ENCODE data around the gene TXNRD1. TPM values are rescaled to one million over a fixed set of nuclear protein-coding genes. Genes with fewer than 3 reads are reported as not detected.

TXNRD1 gene
- total RNA-seq, 2 experiments from 2014 or later, result 87.9 to 89.0 TPM

DNA sequence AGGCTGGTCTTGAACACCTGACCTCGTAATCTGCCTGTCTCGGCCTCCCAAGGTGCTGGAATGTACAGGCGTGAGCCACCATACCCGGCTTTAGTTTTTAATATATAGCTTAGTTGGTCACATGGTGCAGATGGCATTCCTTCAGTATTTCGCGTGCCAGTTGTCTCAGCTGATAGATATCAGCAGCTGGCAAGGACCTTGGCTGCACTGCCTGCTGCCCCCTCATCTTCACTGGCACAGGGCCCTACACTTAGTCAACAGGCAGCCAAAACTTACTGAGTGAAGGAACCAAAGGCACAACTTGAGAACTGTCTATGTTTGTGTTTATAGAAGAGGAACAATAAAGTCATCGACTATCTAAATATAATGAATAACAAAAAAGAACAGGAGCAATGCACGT lies 119.0 kb downstream of the TXNRD1 start:
- CTCF ChIA-PET, result no interaction called here
- no peaks in the 10 kb centered on the region for H3K27me3 Mint-ChIP-seq
- ATAC-seq, result no peak

GRCh38 chr12:104336115-104336514 lies 120.5 kb downstream of the TXNRD1 start:
- ATAC-seq, result no peak
- ChIA-PET CTCF (interaction anchor here (0.8 to 1.2 kb wide), 3 partner anchors 23 to 174 kb away, joined by 3 read pairs; no protein-coding TSS in a partner anchor), POLR2A (interaction anchor here (1.3 kb wide), 1 partner anchor 7 kb away, joined by 3 read pairs; no protein-coding TSS in a partner anchor)
- H3K27me3 Mint-ChIP-seq, result no peaks in the 10 kb centered on the region
- no peak for TF ChIP-seq CTCF (IDR thresholded peaks at IDR 0.05)
- no peak overlapping the region for H3K27ac Mint-ChIP-seq
- peaks cover 44% of the 10 kb centered on the region for H3K36me3 Mint-ChIP-seq (ENCODE audit: low read depth)
- no peaks in the 10 kb centered on the region for H3K4me1 Mint-ChIP-seq (ENCODE audit: low read depth)
- intact Hi-C loops (cut with micrococcal nuclease), result no loop called here
- H3K9me3 Mint-ChIP-seq, result no peaks in the 10 kb centered on the region
- H3K4me3 Mint-ChIP-seq, result no peak overlapping the region
- DNase-seq, result no peak

More for the DNA sequence above, 119.0 kb downstream of the TXNRD1 start:
- TF ChIP-seq CTCF (IDR thresholded peaks at IDR 0.05), result no peak
- POLR2A ChIA-PET, result interaction anchor here (1.3 kb wide), 1 partner anchor 9 kb away, joined by 3 read pairs; no protein-coding TSS in a partner anchor
- H3K4me1 Mint-ChIP-seq (ENCODE audit: low read depth), result no peaks in the 10 kb centered on the region
- no peak overlapping the region for H3K4me3 Mint-ChIP-seq
- H3K9me3 Mint-ChIP-seq, result no peaks in the 10 kb centered on the region
- intact Hi-C loops (cut with micrococcal nuclease), result no loop called here
- H3K36me3 Mint-ChIP-seq (ENCODE audit: low read depth), result peaks cover 38% of the 10 kb centered on the region
- no peak for DNase-seq
- no peak overlapping the region for H3K27ac Mint-ChIP-seq

DNA sequence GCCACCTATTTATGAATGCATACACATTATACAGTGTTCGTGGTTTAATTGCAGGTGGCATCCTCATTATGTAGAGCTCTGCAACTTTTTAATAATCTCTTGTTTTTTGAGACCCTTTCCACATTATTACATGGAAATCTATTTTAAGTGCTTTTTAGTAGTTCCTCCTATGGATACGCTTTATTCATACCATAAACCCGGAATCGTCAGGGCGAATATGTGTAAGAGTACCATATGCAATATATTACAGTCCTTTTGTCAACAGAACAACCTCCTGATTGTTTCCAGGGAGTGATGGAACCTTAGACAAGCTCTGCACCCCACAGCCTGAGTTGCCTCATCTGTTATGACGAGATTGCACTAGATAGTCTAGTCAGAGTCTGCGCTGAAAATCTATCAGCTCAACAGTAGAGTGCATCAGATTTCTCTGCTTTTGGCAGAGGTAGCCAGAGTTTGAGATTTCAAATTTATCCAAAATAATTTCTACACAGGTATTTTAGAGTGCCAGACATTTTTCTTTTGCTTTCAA lies 121.5 kb downstream of the TXNRD1 start:
- Mint-ChIP-seq H3K4me3 (no peak overlapping the region), H3K36me3 (ENCODE audit: low read depth) (peaks cover 48% of the 10 kb centered on the region), H3K4me1 (ENCODE audit: low read depth) (no peaks in the 10 kb centered on the region), H3K27me3 (no peaks in the 10 kb centered on the region), H3K27ac (no peak overlapping the region), H3K9me3 (no peaks in the 10 kb centered on the region)
- ChIA-PET POLR2A (no interaction called here), CTCF (interaction anchor here (0.8 to 1.2 kb wide), 2 partner anchors 45 to 175 kb away, joined by 3 read pairs; no protein-coding TSS in a partner anchor)
- TF ChIP-seq CTCF (IDR thresholded peaks at IDR 0.05), result no peak
- intact Hi-C loops (cut with micrococcal nuclease), result no loop called here
- DNase-seq, result no peak
- ATAC-seq, result no peak

GRCh38 chr12:104339663-104340062 lies 124.1 kb downstream of the TXNRD1 start:
- intact Hi-C loops (cut with micrococcal nuclease), result no loop called here

More at GRCh38 chr12:104339663-104340062, 124.1 kb downstream of the TXNRD1 start:
- ChIA-PET POLR2A (interaction anchor here (1.4 kb wide), 2 partner anchors 12 to 53 kb away, joined by 4 read pairs; no protein-coding TSS in a partner anchor), CTCF (interaction anchor here (0.8 to 1.5 kb wide), 6 partner anchors 12 to 139 kb away, joined by 3 to 4 read pairs (median 3); no protein-coding TSS in a partner anchor)
- no peak for TF ChIP-seq CTCF (IDR thresholded peaks at IDR 0.05)
- Mint-ChIP-seq H3K27me3 (no peaks in the 10 kb centered on the region), H3K4me1 (ENCODE audit: low read depth) (no peaks in the 10 kb centered on the region), H3K36me3 (ENCODE audit: low read depth) (peaks cover 51% of the 10 kb centered on the region), H3K4me3 (no peak overlapping the region), H3K9me3 (no peaks in the 10 kb centered on the region), H3K27ac (no peak overlapping the region)
- DNase-seq (no peak), ATAC-seq (no peak)

All from activated CD8-positive, alpha-beta T cell treated with anti-CD3 and anti-CD28 coated beads for 36 hours (primary cell).